Measurements from ENCODE around the gene SMYD4.
"Not testable (repeated sequence)": the region's sequence is repeated elsewhere in the genome, so short reads cannot be mapped to it uniquely, and the experiment has no call there.

Gene SMYD4

DNA sequence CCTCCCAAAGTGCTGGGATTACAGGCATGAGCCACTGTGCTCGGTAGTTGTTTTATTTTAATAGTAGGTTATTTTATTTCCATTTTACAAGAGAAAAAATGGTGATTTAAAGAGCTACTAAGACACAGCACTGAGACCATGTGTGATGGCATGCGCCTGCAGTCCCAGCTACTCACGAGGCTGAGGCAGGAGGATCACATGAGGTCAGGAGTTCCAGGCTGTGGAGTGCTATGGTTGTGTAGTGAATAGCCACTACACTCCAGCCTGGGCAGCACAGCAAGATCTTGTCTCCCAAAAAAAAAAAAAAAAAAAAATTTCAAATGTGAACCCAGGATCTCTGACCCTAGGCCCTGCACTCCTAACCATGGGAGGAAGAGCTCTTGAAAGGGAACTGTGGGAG is 64.1 kb downstream of the SMYD4 start:
- Histone ChIP-seq H3K9me3 (ENCODE audit: control insufficient read depth, low read length) (no peaks in the 10 kb centered on the region), H3K27me3 (replicated peaks; ENCODE audit: control insufficient read depth, insufficient read depth, low read length) (no peaks in the 10 kb centered on the region), H3K4me3 (ENCODE audit: low read length) (peak overlapping the region; percentile 44), H3K4me1 (ENCODE audit: control insufficient read depth, insufficient read depth, low read length) (peaks cover 37% of the 10 kb centered on the region), H3K9ac (ENCODE audit: low read length) (peak overlapping the region; percentile 73), H3K36me3 (ENCODE audit: control insufficient read depth, insufficient read depth, low read length, severe bottlenecking) (peaks cover 37% of the 10 kb centered on the region)
- no peak for DNase-seq (ENCODE audit: low read depth)

- Histone ChIP-seq H3K36me3 (ENCODE audit: control insufficient read depth, insufficient read depth, low read length, severe bottlenecking) (peaks cover 30% of the 10 kb centered on the region), H3K4me3 (ENCODE audit: low read length) (peak overlapping the region; percentile 95), H3K9ac (ENCODE audit: low read length) (peak overlapping the region; percentile 98), H3K4me1 (ENCODE audit: control insufficient read depth, insufficient read depth, low read length) (peaks cover 37% of the 10 kb centered on the region)
- not testable (repeated sequence) for DNase-seq (ENCODE audit: low read depth); H3K9me3 ChIP-seq (ENCODE audit: control insufficient read depth, low read length); H3K27me3 ChIP-seq (replicated peaks; ENCODE audit: control insufficient read depth, insufficient read depth, low read length)
These were observed 65.0 kb downstream of the SMYD4 start for GRCh38 chr17:1764705-1765104.

GRCh38 chr17:1764284-1764683 is 65.4 kb downstream of the SMYD4 start:
- H3K27me3 ChIP-seq (replicated peaks; ENCODE audit: control insufficient read depth, insufficient read depth, low read length) = no peaks in the 10 kb centered on the region
- peak; percentile 78 for DNase-seq (ENCODE audit: low read depth)
- H3K4me3 ChIP-seq (ENCODE audit: low read length) = peak overlapping the region; percentile 95

GRCh38 chr17:1762901-1763898 is 66.5 kb downstream of the SMYD4 start:
- no peaks in the 10 kb centered on the region for H3K9me3 ChIP-seq (ENCODE audit: control insufficient read depth, low read length)
- peak overlapping the region; percentile 95 for H3K4me3 ChIP-seq (ENCODE audit: low read length)
- H3K4me1 ChIP-seq (ENCODE audit: control insufficient read depth, insufficient read depth, low read length) = peaks cover 37% of the 10 kb centered on the region
- H3K36me3 ChIP-seq (ENCODE audit: control insufficient read depth, insufficient read depth, low read length, severe bottlenecking) = peaks cover 16% of the 10 kb centered on the region
- DNase-seq (ENCODE audit: low read depth) = peak; percentile 82
- peak overlapping the region; percentile 98 for H3K9ac ChIP-seq (ENCODE audit: low read length)
- no peaks in the 10 kb centered on the region for H3K27me3 ChIP-seq (replicated peaks; ENCODE audit: control insufficient read depth, insufficient read depth, low read length)

More at GRCh38 chr17:1764284-1764683, 65.4 kb downstream of the SMYD4 start:
- Histone ChIP-seq H3K9me3 (ENCODE audit: control insufficient read depth, low read length) (no peaks in the 10 kb centered on the region), H3K4me1 (ENCODE audit: control insufficient read depth, insufficient read depth, low read length) (peaks cover 37% of the 10 kb centered on the region), H3K36me3 (ENCODE audit: control insufficient read depth, insufficient read depth, low read length, severe bottlenecking) (peaks cover 26% of the 10 kb centered on the region), H3K9ac (ENCODE audit: low read length) (peak overlapping the region; percentile 98)

GRCh38 chr17:1762233-1762900 is 67.3 kb downstream of the SMYD4 start:
- H3K4me1 ChIP-seq (ENCODE audit: control insufficient read depth, insufficient read depth, low read length) = peaks cover 35% of the 10 kb centered on the region
- peaks cover 10% of the 10 kb centered on the region for H3K36me3 ChIP-seq (ENCODE audit: control insufficient read depth, insufficient read depth, low read length, severe bottlenecking)
- H3K4me3 ChIP-seq (ENCODE audit: low read length) = peak overlapping the region; percentile 95
- H3K9me3 ChIP-seq (ENCODE audit: control insufficient read depth, low read length) = no peaks in the 10 kb centered on the region
- DNase-seq (ENCODE audit: low read depth) = peak; percentile 34
- peak overlapping the region; percentile 98 for H3K9ac ChIP-seq (ENCODE audit: low read length)
- H3K27me3 ChIP-seq (replicated peaks; ENCODE audit: control insufficient read depth, insufficient read depth, low read length) = no peaks in the 10 kb centered on the region

- no peaks in the 10 kb centered on the region for H3K9me3 ChIP-seq (ENCODE audit: control insufficient read depth, low read length)
- H3K4me3 ChIP-seq (ENCODE audit: low read length) = no peak overlapping the region
- no peaks in the 10 kb centered on the region for H3K36me3 ChIP-seq (ENCODE audit: control insufficient read depth, insufficient read depth, low read length, severe bottlenecking)
- H3K27me3 ChIP-seq (replicated peaks; ENCODE audit: control insufficient read depth, insufficient read depth, low read length) = no peaks in the 10 kb centered on the region
- no peak for DNase-seq (ENCODE audit: low read depth)
- peaks cover 28% of the 10 kb centered on the region for H3K4me1 ChIP-seq (ENCODE audit: control insufficient read depth, insufficient read depth, low read length)
- H3K9ac ChIP-seq (ENCODE audit: low read length) = no peak overlapping the region
These were observed 70.2 kb downstream of the SMYD4 start for GRCh38 chr17:1759529-1759928.

DNA sequence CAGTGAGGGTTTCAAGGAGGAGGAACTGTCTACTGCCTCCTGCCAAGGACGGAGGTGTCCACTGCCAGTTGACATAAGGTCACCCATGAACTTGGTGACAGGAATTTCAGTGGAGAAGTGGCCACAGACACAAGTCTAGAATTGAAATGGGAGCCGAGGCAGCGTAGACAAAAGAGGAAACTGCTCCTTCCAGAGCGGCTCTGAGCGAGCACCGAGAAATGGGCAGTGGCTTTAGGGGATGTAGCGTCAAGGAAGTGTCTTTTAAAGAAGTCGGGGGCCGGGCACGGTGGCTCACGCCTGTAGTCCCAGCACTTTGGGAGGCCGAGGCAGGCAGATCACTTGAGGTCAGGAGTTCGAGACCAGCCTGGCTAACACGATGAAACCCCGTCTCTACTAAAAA is 70.9 kb downstream of the SMYD4 start:
- no peaks in the 10 kb centered on the region for H3K27me3 ChIP-seq (replicated peaks; ENCODE audit: control insufficient read depth, insufficient read depth, low read length)
- no peaks in the 10 kb centered on the region for H3K9me3 ChIP-seq (ENCODE audit: control insufficient read depth, low read length)
- H3K36me3 ChIP-seq (ENCODE audit: control insufficient read depth, insufficient read depth, low read length, severe bottlenecking) = no peaks in the 10 kb centered on the region
- H3K4me1 ChIP-seq (ENCODE audit: control insufficient read depth, insufficient read depth, low read length) = peaks cover 28% of the 10 kb centered on the region
- no peak overlapping the region for H3K9ac ChIP-seq (ENCODE audit: low read length)
- DNase-seq (ENCODE audit: low read depth) = no peak
- no peak overlapping the region for H3K4me3 ChIP-seq (ENCODE audit: low read length)

DNA sequence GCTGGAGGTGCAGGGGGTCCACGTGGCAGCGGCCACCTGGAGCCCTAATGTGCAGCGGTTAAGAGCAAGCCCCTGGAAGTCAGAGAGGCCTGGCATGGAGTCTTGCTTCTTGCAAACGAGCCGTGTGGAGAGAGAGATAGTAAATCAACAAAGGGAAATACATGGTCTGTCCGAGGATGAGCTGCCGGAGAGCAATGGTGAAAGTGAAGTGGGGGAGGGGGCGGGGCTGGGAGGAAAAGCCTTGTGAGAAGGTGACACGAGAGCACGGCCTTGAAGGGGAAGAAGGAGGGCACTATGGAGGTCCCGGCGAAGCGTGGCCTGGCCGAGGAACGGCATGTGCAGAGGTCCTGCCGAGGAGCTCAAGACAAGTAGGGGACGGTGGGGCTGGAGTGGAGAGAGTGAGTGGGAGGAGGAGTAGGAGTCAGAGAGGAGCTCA is 73.9 kb downstream of the SMYD4 start:
- no peak overlapping the region for H3K9ac ChIP-seq (ENCODE audit: low read length)
- DNase-seq (ENCODE audit: low read depth) = no peak

DNA sequence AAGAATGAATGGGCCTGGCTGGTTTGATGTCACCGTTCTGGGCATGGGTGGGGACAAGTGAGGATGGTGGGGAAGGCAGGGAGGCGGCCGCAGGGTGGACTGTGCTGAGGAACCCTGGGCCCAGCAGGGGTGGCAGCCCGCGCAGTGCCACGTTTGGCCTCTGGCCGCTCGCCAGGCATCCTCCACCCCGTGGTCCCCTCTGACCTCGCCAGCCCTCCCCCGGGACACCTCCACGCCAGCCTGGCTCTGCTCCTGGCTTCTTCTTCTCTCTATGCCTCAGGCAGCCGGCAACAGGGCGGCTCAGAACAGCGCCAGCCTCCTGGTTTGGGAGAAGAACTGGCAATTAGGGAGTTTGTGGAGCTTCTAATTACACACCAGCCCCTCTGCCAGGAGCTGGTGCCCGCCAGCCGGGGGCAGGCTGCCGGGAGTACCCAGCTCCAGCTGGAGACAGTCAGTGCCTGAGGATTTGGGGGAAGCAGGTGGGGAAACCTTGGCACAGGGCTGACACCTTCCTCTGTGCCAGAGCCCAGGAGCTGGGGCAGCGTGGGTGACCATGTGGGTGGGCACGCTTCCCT is 74.4 kb downstream of the SMYD4 start:
- H3K9me3 ChIP-seq (ENCODE audit: control insufficient read depth, low read length) = no peaks in the 10 kb centered on the region
- no peaks in the 10 kb centered on the region for H3K27me3 ChIP-seq (replicated peaks; ENCODE audit: control insufficient read depth, insufficient read depth, low read length)
- H3K4me3 ChIP-seq (ENCODE audit: low read length) = no peak overlapping the region
- H3K36me3 ChIP-seq (ENCODE audit: control insufficient read depth, insufficient read depth, low read length, severe bottlenecking) = no peaks in the 10 kb centered on the region
- H3K4me1 ChIP-seq (ENCODE audit: control insufficient read depth, insufficient read depth, low read length) = peaks cover 15% of the 10 kb centered on the region
- H3K9ac ChIP-seq (ENCODE audit: low read length) = no peak overlapping the region
- DNase-seq (ENCODE audit: low read depth) = no peak

More for the DNA sequence above, 73.9 kb downstream of the SMYD4 start:
- Histone ChIP-seq H3K9me3 (ENCODE audit: control insufficient read depth, low read length) (no peaks in the 10 kb centered on the region), H3K27me3 (replicated peaks; ENCODE audit: control insufficient read depth, insufficient read depth, low read length) (no peaks in the 10 kb centered on the region), H3K4me3 (ENCODE audit: low read length) (no peak overlapping the region), H3K36me3 (ENCODE audit: control insufficient read depth, insufficient read depth, low read length, severe bottlenecking) (no peaks in the 10 kb centered on the region), H3K4me1 (ENCODE audit: control insufficient read depth, insufficient read depth, low read length) (peaks cover 17% of the 10 kb centered on the region)

DNA sequence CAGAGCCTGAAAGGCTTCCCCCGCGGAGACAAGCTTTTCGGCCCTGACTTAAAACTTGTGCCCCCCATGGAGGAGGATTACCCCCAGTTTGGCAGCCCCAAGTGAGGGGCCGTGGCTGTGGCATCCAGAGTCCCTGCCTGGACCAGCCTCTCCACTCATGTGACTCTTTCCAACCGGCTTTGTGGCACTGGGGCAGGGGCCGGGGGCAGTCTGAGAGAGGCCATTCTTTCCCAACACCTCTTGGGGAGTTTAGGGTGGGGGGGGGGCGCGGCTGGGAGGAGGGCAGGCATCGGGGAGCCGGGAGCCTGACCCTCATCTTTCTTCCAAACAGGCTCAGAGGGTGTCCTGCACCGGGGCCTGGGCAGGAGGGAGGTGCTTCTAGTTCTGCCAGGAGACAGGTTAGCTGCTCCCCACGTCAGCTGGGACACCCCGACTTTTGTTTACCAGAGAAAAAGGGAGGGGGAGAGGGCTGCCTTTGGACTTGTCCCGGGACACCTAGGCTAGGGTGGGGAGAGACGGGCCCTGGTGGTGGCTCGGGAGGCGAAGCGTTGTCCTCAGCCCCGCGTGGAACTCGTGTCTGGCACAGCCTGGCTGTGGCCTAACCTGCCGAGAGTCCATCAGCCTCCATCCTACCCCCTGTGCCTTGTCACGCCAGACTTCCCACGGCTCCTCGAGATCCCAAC is 75.1 kb downstream of the SMYD4 start:
- H3K27me3 ChIP-seq (replicated peaks; ENCODE audit: control insufficient read depth, insufficient read depth, low read length) = no peaks in the 10 kb centered on the region
- no peak for DNase-seq (ENCODE audit: low read depth)
- no peaks in the 10 kb centered on the region for H3K36me3 ChIP-seq (ENCODE audit: control insufficient read depth, insufficient read depth, low read length, severe bottlenecking)
- H3K4me3 ChIP-seq (ENCODE audit: low read length) = no peak overlapping the region
- no peaks in the 10 kb centered on the region for H3K9me3 ChIP-seq (ENCODE audit: control insufficient read depth, low read length)
- no peak overlapping the region for H3K9ac ChIP-seq (ENCODE audit: low read length)
- peaks cover 15% of the 10 kb centered on the region for H3K4me1 ChIP-seq (ENCODE audit: control insufficient read depth, insufficient read depth, low read length)

Measured in adipocyte (in vitro differentiated cells).